ENCODE measurements around the gene LRP3.

Gene LRP3

GRCh38 chr19:33254245-33254824 lies 60.2 kb downstream of the LRP3 start:
- Histone ChIP-seq H3K4me1 (ENCODE audit: control insufficient read depth, insufficient read depth, low read length) (peaks cover 3% of the 10 kb centered on the region; the same call in 1 of the 2 replicates), H3K36me3 (ENCODE audit: control insufficient read depth, insufficient read depth, low read length) (no peaks in the 10 kb centered on the region), H3K9me3 (ENCODE audit: control insufficient read depth, insufficient read depth, low read length) (no peaks in the 10 kb centered on the region), H3K27me3 (ENCODE audit: control insufficient read depth, insufficient read depth, low read length) (no peaks in the 10 kb centered on the region), H3K27ac (ENCODE audit: low read length) (no peak overlapping the region), H3K4me3 (ENCODE audit: low read length) (no peak overlapping the region)
- no peak for DNase-seq (ENCODE audit: low read depth, low spot score)
- no CpG with 5 or more reads among the region's 13 CpGs for WGBS (ENCODE audit: insufficient coverage, insufficient read length)

- no CpG with 5 or more reads among the region's 7 CpGs for WGBS (ENCODE audit: insufficient coverage, insufficient read length)
- no peak for DNase-seq (ENCODE audit: low read depth, low spot score)
These were observed 61.7 kb downstream of the LRP3 start for GRCh38 chr19:33255781-33256180.

DNA sequence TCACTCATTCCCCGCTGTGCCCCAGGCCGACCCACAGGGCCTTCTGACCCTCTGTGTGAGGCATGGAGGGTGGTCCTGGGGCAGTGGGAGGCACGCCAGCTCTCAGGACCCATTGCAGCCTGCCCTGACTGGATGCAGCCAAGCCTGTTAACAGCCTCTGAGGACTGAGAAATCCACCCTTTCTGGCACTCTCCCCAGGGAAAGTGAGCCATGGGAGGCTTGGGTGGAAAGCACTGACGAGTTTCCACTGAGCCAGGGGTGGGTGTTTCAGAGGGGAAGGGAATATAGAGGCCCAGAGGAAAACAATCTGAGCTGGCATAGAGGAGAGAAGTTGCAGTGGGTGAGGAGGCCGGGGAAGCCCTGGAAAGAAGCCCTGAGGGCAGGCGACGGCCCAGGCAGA lies 62.1 kb downstream of the LRP3 start:
- no peak overlapping the region for H3K4me3 ChIP-seq (ENCODE audit: low read length)
- H3K9me3 ChIP-seq (ENCODE audit: control insufficient read depth, insufficient read depth, low read length), result no peaks in the 10 kb centered on the region
- H3K36me3 ChIP-seq (ENCODE audit: control insufficient read depth, insufficient read depth, low read length), result no peaks in the 10 kb centered on the region
- H3K27ac ChIP-seq (ENCODE audit: low read length), result no peak overlapping the region
- DNase-seq (ENCODE audit: low read depth, low spot score), result no peak
- H3K4me1 ChIP-seq (ENCODE audit: control insufficient read depth, insufficient read depth, low read length), result no peaks in the 10 kb centered on the region
- H3K27me3 ChIP-seq (ENCODE audit: control insufficient read depth, insufficient read depth, low read length), result no peaks in the 10 kb centered on the region
- WGBS (ENCODE audit: insufficient coverage, insufficient read length), result no CpG with 5 or more reads among the region's 7 CpGs

More at GRCh38 chr19:33255781-33256180, 61.7 kb downstream of the LRP3 start:
- no peak overlapping the region for H3K4me3 ChIP-seq (ENCODE audit: low read length)
- H3K27me3 ChIP-seq (ENCODE audit: control insufficient read depth, insufficient read depth, low read length), result no peaks in the 10 kb centered on the region
- H3K9me3 ChIP-seq (ENCODE audit: control insufficient read depth, insufficient read depth, low read length), result no peaks in the 10 kb centered on the region
- H3K27ac ChIP-seq (ENCODE audit: low read length), result no peak overlapping the region
- no peaks in the 10 kb centered on the region for H3K36me3 ChIP-seq (ENCODE audit: control insufficient read depth, insufficient read depth, low read length)
- H3K4me1 ChIP-seq (ENCODE audit: control insufficient read depth, insufficient read depth, low read length), result peaks cover under 1% of the 10 kb centered on the region; the same call in 1 of the 2 replicates

- Histone ChIP-seq H3K36me3 (ENCODE audit: control insufficient read depth, insufficient read depth, low read length) (no peaks in the 10 kb centered on the region), H3K4me3 (ENCODE audit: low read length) (no peak overlapping the region), H3K27me3 (ENCODE audit: control insufficient read depth, insufficient read depth, low read length) (no peaks in the 10 kb centered on the region), H3K4me1 (ENCODE audit: control insufficient read depth, insufficient read depth, low read length) (no peaks in the 10 kb centered on the region), H3K27ac (ENCODE audit: low read length) (no peak overlapping the region), H3K9me3 (ENCODE audit: control insufficient read depth, insufficient read depth, low read length) (no peaks in the 10 kb centered on the region)
- DNase-seq (ENCODE audit: low read depth, low spot score), result no peak
- no CpG with 5 or more reads among the region's 2 CpGs for WGBS (ENCODE audit: insufficient coverage, insufficient read length)
These were observed 63.7 kb downstream of the LRP3 start for GRCh38 chr19:33257828-33258227.
